ENCODE data around the gene ENTPD8. TPM values are rescaled to one million over a fixed set of nuclear protein-coding genes. Genes with fewer than 3 reads are reported as not detected.

The ENTPD8 gene
- total and polyA plus RNA-seq, 2 donors (not counting 3 experiments of a cell fraction or from before 2014, with no cell fraction given): 0.44 to 0.51 TPM

- intact Hi-C loops (cut with micrococcal nuclease): no loop called here
- no peak for DNase-seq (ENCODE audit: low read depth, low spot score)
- no peaks in the 10 kb centered on the region for H3K9me1 ChIP-seq (replicated peaks; ENCODE audit: control insufficient read depth, extremely low read depth, insufficient read depth, low read length)
- H3K4me2 ChIP-seq (ENCODE audit: insufficient read depth, low read length): no peak overlapping the region
- no peaks in the 10 kb centered on the region for H3K27me3 ChIP-seq (ENCODE audit: control insufficient read depth in 2 of 2, insufficient read depth in 2 of 2, low read length in 2 of 2)
- no peak overlapping the region for H3K4me3 ChIP-seq (replicated peaks in 1 of 3; ENCODE audit: insufficient read depth in 1 of 3, low read depth in 1 of 3, low read length in 3 of 3)
- H3K79me2 ChIP-seq (ENCODE audit: control insufficient read depth, insufficient read depth, low read length): no peaks in the 10 kb centered on the region
- FAIRE-seq: peak; percentile 59
- TF ChIP-seq JUN (IDR thresholded peaks at IDR 0.05; ENCODE audit: borderline replicate concordance, insufficient read depth, insufficient read length, low read depth): no peak
- TF ChIP-seq FOS (IDR thresholded peaks at IDR 0.05; ENCODE audit: borderline replicate concordance, insufficient read depth, low read length): no peak
- no peak for TF ChIP-seq CTCF (IDR thresholded peaks at IDR 0.05; ENCODE audit: extremely low read depth in 1 of 2, insufficient read depth in 1 of 2, low read depth in 1 of 2, low read length in 2 of 2)
- no peak for TF ChIP-seq POLR2A (IDR thresholded peaks at IDR 0.05; ENCODE audit: low read depth, low read length)
- no peak for TF ChIP-seq POLR2AphosphoS5 (IDR thresholded peaks at IDR 0.05; ENCODE audit: insufficient read depth, low read depth, low read length)
- TF ChIP-seq MYC (IDR thresholded peaks at IDR 0.05; ENCODE audit: low read depth, low read length): no peak
- TF ChIP-seq EZH2 (IDR thresholded peaks at IDR 0.05; ENCODE audit: borderline replicate concordance, low read depth, low read length, severe bottlenecking): no peak
- no peak for TF ChIP-seq MAX (IDR thresholded peaks at IDR 0.05; ENCODE audit: insufficient read depth, insufficient read length)
- no peak for TF ChIP-seq GATA2 (IDR thresholded peaks at IDR 0.05; ENCODE audit: insufficient read depth, insufficient read length, low read depth, low read length)
- no TSS peak for BruUV-seq (replicated peaks)
- peaks cover 9% of the 10 kb centered on the region for H3K4me1 ChIP-seq (ENCODE audit: control insufficient read depth, extremely low read depth, insufficient read depth, low read length)
- H3K27ac ChIP-seq (ENCODE audit: insufficient read depth, low read depth, low read length): no peak overlapping the region
- no peaks in the 10 kb centered on the region for H4K20me1 ChIP-seq (replicated peaks; ENCODE audit: control insufficient read depth, extremely low read depth, insufficient read depth, low read length)
- H3K9me3 ChIP-seq (replicated peaks; ENCODE audit: control insufficient read depth, insufficient read depth, low read length): no peaks in the 10 kb centered on the region
- dilution Hi-C loops (cut with MboI; ENCODE audit: extremely low pct_ligation_motif_present, low sequenced_read_pairs): no loop called here
- H3K36me3 ChIP-seq (ENCODE audit: control insufficient read depth in 2 of 2, extremely low read depth in 1 of 2, insufficient read depth in 2 of 2, low read length in 2 of 2): no peaks in the 10 kb centered on the region
- no peak overlapping the region for H3K9ac ChIP-seq (replicated peaks; ENCODE audit: extremely low read depth, insufficient read depth, low read length)
- ChIA-PET POLR2A (no interaction called here), CTCF (interaction anchor here (1.0 kb wide), 1 partner anchor 101 kb away, joined by 4 read pairs; the partner anchor contains the start of gene NRARP)
- H2AFZ ChIP-seq (ENCODE audit: low read depth, low read length): no peak overlapping the region
Measured at GRCh38 chr9:137402746-137403145, 38.4 kb downstream of the ENTPD8 start.

All from endothelial cell of umbilical vein (primary cell).